Bronchial epithelial cell (primary cell): ENCODE measurements around the gene MON1A. TPM values are rescaled to one million over a fixed set of nuclear protein-coding genes. Genes with fewer than 3 reads are reported as not detected.

ENCODE experiments used
- DNase-seq: peaks from one replicate; pipeline ENCODE4 v3.0.0-alpha.2; 2010; ENCODE audit warnings: low read depth
- FAIRE-seq: peaks from 2 replicates; lab custom pipeline; 2011; peaks lifted over from hg19 to GRCh38; lab: Jason Lieb, UNC
- H3K27me3 ChIP-seq: 2 replicates; pipeline ENCODE4 v1.5.1; 2011; ENCODE audit warnings: low read length; ENCODE audit not compliant: control insufficient read depth, insufficient read depth
- H3K36me3 ChIP-seq: 2 replicates; pipeline ENCODE4 v1.5.1; 2011; ENCODE audit warnings: low read length; ENCODE audit not compliant: control insufficient read depth, insufficient read depth
- H3K4me3 ChIP-seq: 2 replicates; pipeline ENCODE4 v1.5.1; 2011; ENCODE audit warnings: mild to moderate bottlenecking, low read depth, low read length, control low read depth
- CTCF ChIP-seq: IDR thresholded peaks from 2 replicates; pipeline ENCODE4 v1.5.1; 2011; ENCODE audit warnings: mild to moderate bottlenecking, moderate library complexity, low read length, control low read depth, inconsistent platforms; ENCODE audit not compliant: insufficient read depth, severe bottlenecking
- total RNA-seq: library from RNA; depleted of rRNA; stranded (reverse); fragments of >200 nt; gene quantifications from 2 replicates; pipeline ENCODE4 v1.2.1, GENCODE V29; 2014

MON1A gene
- total RNA-seq, 1 donor from 2014 or later = 15.8 TPM

DNA sequence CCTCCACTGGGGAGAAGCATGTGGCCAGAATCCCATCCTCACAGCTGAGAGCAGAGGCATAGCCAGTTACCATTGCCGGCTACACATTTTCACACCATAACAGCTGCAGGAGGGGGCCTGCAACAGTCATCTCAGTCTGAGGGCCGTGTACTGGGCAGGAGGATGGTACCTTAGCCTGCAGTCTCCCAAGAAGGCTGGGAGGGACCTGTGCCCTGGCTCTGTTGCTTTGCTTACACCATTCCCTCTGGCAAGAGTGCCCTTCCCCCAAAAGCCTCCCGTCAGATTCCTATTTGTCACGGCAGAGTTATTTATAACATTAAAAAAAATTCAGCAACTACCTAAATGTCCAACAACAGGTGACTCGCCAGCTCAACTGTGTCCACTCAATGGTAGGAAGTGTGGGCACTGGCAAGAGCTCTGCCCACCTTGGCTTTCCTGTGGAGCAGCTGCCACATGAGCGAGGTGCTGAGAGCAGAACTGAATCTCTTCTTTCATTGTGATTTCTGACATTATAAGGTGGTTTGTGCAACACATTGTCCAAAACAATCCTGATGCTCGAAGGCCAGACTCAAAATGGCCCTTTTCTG is 64.3 kb downstream of the MON1A start:
- no peak overlapping the region for H3K4me3 ChIP-seq
- peaks cover 21% of the 10 kb centered on the region for H3K27me3 ChIP-seq
- TF ChIP-seq CTCF = no peak
- FAIRE-seq = no peak
- no peaks in the 10 kb centered on the region for H3K36me3 ChIP-seq
- DNase-seq = no peak

DNA sequence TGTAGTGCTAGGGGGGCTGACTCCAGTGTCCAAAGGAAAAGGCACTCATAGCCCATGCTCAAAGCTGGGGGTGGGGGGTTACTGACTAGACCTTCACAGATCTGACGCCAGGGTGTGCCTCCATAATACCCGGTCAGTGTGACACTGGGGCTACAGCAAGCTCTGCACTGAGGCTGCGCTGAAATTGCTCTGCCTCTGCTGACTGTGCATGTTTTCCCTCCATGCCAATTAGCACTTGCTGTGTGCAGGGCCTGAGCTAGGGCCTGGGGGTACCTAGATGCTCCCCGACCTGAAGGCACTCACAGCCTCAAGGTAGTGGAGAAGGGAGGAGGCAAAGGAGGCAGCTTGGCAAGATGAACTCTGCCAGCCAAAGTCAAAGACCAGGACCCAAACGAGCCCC is 65.1 kb downstream of the MON1A start:
- peaks cover 15% of the 10 kb centered on the region for H3K27me3 ChIP-seq
- H3K36me3 ChIP-seq = no peaks in the 10 kb centered on the region
- no peak for FAIRE-seq
- TF ChIP-seq CTCF = no peak
- no peak overlapping the region for H3K4me3 ChIP-seq
- no peak for DNase-seq

- H3K36me3 ChIP-seq = no peaks in the 10 kb centered on the region
- H3K4me3 ChIP-seq = no peak overlapping the region
- FAIRE-seq (no peak), DNase-seq (no peak)
- TF ChIP-seq CTCF = no peak
- peaks cover 2% of the 10 kb centered on the region for H3K27me3 ChIP-seq
These were observed 69.9 kb downstream of the MON1A start for GRCh38 chr3:49859576-49860305.

Other genes with a start within 250 kb of the MON1A start
- gene MST1, start 240.3 kb downstream of the MON1A start, total RNA-seq = 4.7 and 7.6 TPM in 2 replicates
- gene RNF123, start 240.3 kb downstream of the MON1A start, total RNA-seq = 17.6 and 21.5 TPM in 2 replicates
- not detected in 2 replicates for gene AMIGO3, start 210.1 kb downstream of the MON1A start, total RNA-seq
- gene GMPPB, start 205.9 kb downstream of the MON1A start, total RNA-seq = 28.4 and 57.7 TPM in 2 replicates
- 20.3 and 27.1 TPM in 2 replicates for gene IP6K1, start 143.3 kb downstream of the MON1A start, total RNA-seq
- not detected in 2 replicates for gene CDHR4, start 129.9 kb downstream of the MON1A start, total RNA-seq
- gene INKA1, start 126.5 kb downstream of the MON1A start, total RNA-seq = 19.5 and 21.6 TPM in 2 replicates
- gene UBA7, start 115.9 kb downstream of the MON1A start, total RNA-seq = 0.53 and 0.64 TPM in 2 replicates
- 0.79 and 1.2 TPM in 2 replicates for gene TRAIP, start 73.2 kb downstream of the MON1A start, total RNA-seq
- gene CAMKV, start 59.9 kb downstream of the MON1A start, total RNA-seq = 0.13 and 0.26 TPM in 2 replicates
- gene MST1R, start 25.9 kb downstream of the MON1A start, total RNA-seq = 20.4 and 33.7 TPM in 2 replicates
- gene RBM6, start 10.3 kb upstream of the MON1A start, total RNA-seq = 35.5 and 42.2 TPM in 2 replicates
- 80.3 and 129 TPM in 2 replicates for gene RBM5, start 159.1 kb upstream of the MON1A start, total RNA-seq
- gene SEMA3F, start 225.5 kb upstream of the MON1A start, total RNA-seq = 35.5 and 76.0 TPM in 2 replicates